Trophoblast cell (in vitro differentiated cells and primary cell): Measurements from ENCODE around the gene CRAT.

Source experiments
- DNase-seq, 2 donors: peaks; one replicate each; pipeline ENCODE4 v3.0.0-alpha.2; 2016
- H2AFZ ChIP-seq: 2 replicates; pipeline ENCODE4 v1.6.1; 2013; ENCODE audit warnings: low read length, moderate library complexity, mild to moderate bottlenecking; ENCODE audit not compliant: insufficient read depth, poor library complexity
- H2AK5ac ChIP-seq: 2 replicates; pipeline ENCODE4 v1.6.1; 2013; ENCODE audit warnings: mild to moderate bottlenecking, low read length
- H2BK120ac ChIP-seq: 2 replicates; pipeline ENCODE4 v1.6.1; 2013; ENCODE audit warnings: low read length, mild to moderate bottlenecking, moderate library complexity; ENCODE audit not compliant: insufficient read depth, poor library complexity
- H2BK12ac ChIP-seq: 2 replicates; pipeline ENCODE4 v1.6.1; 2013; ENCODE audit warnings: mild to moderate bottlenecking, low read length, moderate library complexity
- H2BK5ac ChIP-seq: 2 replicates; pipeline ENCODE4 v1.6.1; 2013; ENCODE audit warnings: low read length, low read depth, moderate library complexity, mild to moderate bottlenecking; ENCODE audit not compliant: poor library complexity
- H3K14ac ChIP-seq: 2 replicates; pipeline ENCODE4 v1.6.1; 2013; ENCODE audit warnings: mild to moderate bottlenecking, low read length
- H3K18ac ChIP-seq: 2 replicates; pipeline ENCODE4 v1.6.1; 2013; ENCODE audit warnings: mild to moderate bottlenecking, low read length
- H3K23ac ChIP-seq: 2 replicates; pipeline ENCODE4 v1.6.1; 2013; ENCODE audit warnings: low read length
- H3K27ac ChIP-seq: 2 replicates; pipeline ENCODE4 v1.5.1; 2013; ENCODE audit warnings: low read depth, mild to moderate bottlenecking, inconsistent platforms, low read length, moderate library complexity
- H3K27me3 ChIP-seq: 2 replicates; pipeline ENCODE4 v1.6.1; 2013; ENCODE audit warnings: inconsistent platforms, mild to moderate bottlenecking, low read length, moderate library complexity; ENCODE audit not compliant: insufficient read depth
- H3K36me3 ChIP-seq, 2 experiments: 1 replicate in 1 of 2; 2 replicates in 1 of 2; pipeline ENCODE4 v1.6.1; 2013; ENCODE audit warnings: low read length in 2 of 2, mild to moderate bottlenecking in 2 of 2, moderate library complexity in 1 of 2; ENCODE audit not compliant: insufficient read depth in 2 of 2, control insufficient read depth in 1 of 2
- H3K4ac ChIP-seq: 2 replicates; pipeline ENCODE4 v1.6.1; 2013; ENCODE audit warnings: low read depth, mild to moderate bottlenecking, low read length, moderate library complexity
- H3K4me1 ChIP-seq, 2 experiments: 1 replicate in 1 of 2; 2 replicates in 1 of 2; pipeline ENCODE4 v1.6.1; 2013; ENCODE audit warnings: low read length in 2 of 2, mild to moderate bottlenecking in 2 of 2, moderate library complexity in 1 of 2; ENCODE audit not compliant: insufficient read depth in 2 of 2, control insufficient read depth in 1 of 2
- H3K4me2 ChIP-seq: 2 replicates; pipeline ENCODE4 v1.6.1; 2013; ENCODE audit warnings: inconsistent platforms, mild to moderate bottlenecking, low read length, moderate library complexity
- H3K4me3 ChIP-seq: 2 replicates; pipeline ENCODE4 v1.5.1; 2013; ENCODE audit warnings: mild to moderate bottlenecking, low read depth, low read length, inconsistent platforms
- H3K79me1 ChIP-seq: one replicate; pipeline ENCODE4 v1.6.1; 2013; ENCODE audit warnings: low read length
- H3K79me2 ChIP-seq: 2 replicates; pipeline ENCODE4 v1.6.1; 2013; ENCODE audit warnings: low read length, mild to moderate bottlenecking; ENCODE audit not compliant: control insufficient read depth, insufficient read depth, poor library complexity
- H3K9ac ChIP-seq: 2 replicates; pipeline ENCODE4 v1.6.1; 2013; ENCODE audit warnings: mild to moderate bottlenecking, low read length
- H3K9me3 ChIP-seq: 2 replicates; pipeline ENCODE4 v1.6.1; 2013; ENCODE audit warnings: low read depth, mild to moderate bottlenecking, control low read depth, inconsistent platforms, low read length; ENCODE audit not compliant: insufficient read depth
- H4K12ac ChIP-seq: 2 replicates; pipeline ENCODE4 v1.6.1; 2013; ENCODE audit warnings: low read depth, mild to moderate bottlenecking, low read length, moderate library complexity
- H4K8ac ChIP-seq: 2 replicates; pipeline ENCODE4 v1.6.1; 2013; ENCODE audit warnings: low read depth, mild to moderate bottlenecking, low read length, moderate library complexity
- H4K91ac ChIP-seq: one replicate; pipeline ENCODE4 v1.6.1; 2013; ENCODE audit warnings: low read depth, mild to moderate bottlenecking, low read length, moderate library complexity
- WGBS: extraction: QIAGEN DNeasy Blood & Tissue Kit; methylation state at CpG from one replicate; pipeline ENCODE4 v1.1.7; 2013; ENCODE audit warnings: missing lambda C conversion rate; ENCODE audit not compliant: insufficient read length, insufficient coverage; ENCODE audit errors: extremely low coverage; 5-methylcytosine and 5-hydroxymethylcytosine counted together

CRAT gene

DNA sequence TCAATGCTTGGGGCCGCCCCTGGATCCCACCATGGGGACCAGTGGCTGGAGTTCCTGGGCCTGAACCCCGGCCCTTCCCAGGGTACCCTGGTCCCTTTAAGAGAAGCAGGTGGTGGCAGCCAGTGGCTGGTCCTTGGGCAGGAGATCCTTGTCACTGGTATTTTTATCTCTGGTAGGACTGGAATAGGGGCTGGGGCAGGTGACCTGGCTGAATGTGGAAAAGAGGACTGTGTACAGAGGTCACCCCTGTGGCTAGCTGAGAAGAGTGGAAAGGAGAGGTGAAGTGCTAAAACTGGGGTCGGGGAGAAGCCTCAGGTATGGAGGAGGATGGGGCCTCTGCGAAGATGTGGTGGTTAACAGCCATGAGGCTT is 7.0 kb downstream of the CRAT start:
- Histone ChIP-seq H3K14ac (no peak overlapping the region), H4K91ac (peak overlapping the region; percentile 84), H2BK5ac (peak overlapping the region; percentile 15), H2BK12ac (peak overlapping the region; percentile 42), H3K4ac (no peak overlapping the region), H3K9me3 (no peaks in the 10 kb centered on the region), H2AK5ac (peak overlapping the region; percentile 32), H3K4me3 (no peak overlapping the region), H3K79me1 (peaks cover 3% of the 10 kb centered on the region), H3K9ac (no peak overlapping the region), H4K8ac (peak overlapping the region; percentile 56), H3K27me3 (no peaks in the 10 kb centered on the region), H3K23ac (no peak overlapping the region), H3K79me2 (no peaks in the 10 kb centered on the region), H3K27ac (no peak overlapping the region), H2AFZ (no peak overlapping the region), H4K12ac (no peak overlapping the region), H3K36me3 (peaks cover 0 to 3% of the 10 kb centered on the region in 2 experiments), H3K18ac (peak overlapping the region; percentile 41), H3K4me2 (no peak overlapping the region), H2BK120ac (peak overlapping the region; percentile 78), H3K4me1 (peaks cover 7% of the 10 kb centered on the region in 2 experiments)
- WGBS = no CpG with 5 or more reads among the region's 4 CpGs
- peak; percentile 38 to 61 for DNase-seq

DNA sequence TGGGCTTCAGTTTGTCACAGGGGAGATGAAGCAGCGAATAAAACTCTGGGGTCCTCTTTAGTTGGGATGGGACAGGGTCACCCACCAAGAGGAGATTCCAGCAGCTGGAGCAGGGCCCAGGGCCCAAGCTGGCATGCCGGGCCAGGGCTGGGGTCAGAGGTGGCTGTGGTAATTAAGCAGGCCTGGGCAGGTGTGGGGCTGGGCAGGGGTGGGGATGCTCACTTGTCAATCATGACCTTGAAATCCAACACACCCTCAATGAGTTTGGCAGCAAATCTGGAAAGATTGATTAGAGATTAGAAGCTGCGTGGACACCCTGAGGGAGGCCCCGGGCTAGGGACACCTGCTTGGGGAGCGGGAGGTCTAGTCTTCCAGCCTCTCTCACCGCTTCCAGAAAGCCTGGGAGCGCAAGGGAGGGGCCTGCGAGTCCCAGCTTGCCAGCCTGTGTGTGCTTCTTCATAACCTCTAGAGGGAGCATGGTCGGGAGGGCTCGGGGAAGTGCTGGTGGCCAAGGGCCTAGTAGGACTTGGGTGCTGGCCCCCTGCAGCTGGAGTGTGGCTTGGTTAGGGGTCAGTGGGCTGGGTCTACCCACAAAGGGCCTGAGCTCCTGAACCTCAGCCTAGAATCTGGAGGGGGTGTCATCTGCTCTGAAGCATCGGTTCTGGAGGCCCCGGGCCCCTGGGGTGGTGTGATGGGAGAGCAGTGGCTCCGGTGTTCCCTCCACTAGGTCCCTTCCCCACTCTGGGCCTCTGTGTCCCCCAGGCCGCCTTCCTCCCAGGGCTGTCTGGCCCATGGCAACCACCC is 7.6 kb downstream of the CRAT start:
- Histone ChIP-seq H2AFZ (no peak overlapping the region), H2BK12ac (peak overlapping the region; percentile 42), H2BK120ac (peak overlapping the region; percentile 78), H3K9ac (no peak overlapping the region), H2BK5ac (peak overlapping the region; percentile 15), H4K8ac (peak overlapping the region; percentile 56), H4K91ac (peak overlapping the region; percentile 71), H3K4me3 (no peak overlapping the region), H3K9me3 (no peaks in the 10 kb centered on the region), H3K18ac (peak overlapping the region; percentile 41), H3K4me2 (no peak overlapping the region), H3K79me2 (no peaks in the 10 kb centered on the region), H2AK5ac (peak overlapping the region; percentile 32), H3K79me1 (peaks cover 3% of the 10 kb centered on the region), H3K14ac (no peak overlapping the region), H3K36me3 (peaks cover under 1 to 3% of the 10 kb centered on the region in 2 experiments), H3K4ac (peak overlapping the region; percentile 13), H3K27me3 (no peaks in the 10 kb centered on the region), H3K23ac (no peak overlapping the region), H3K4me1 (peaks cover 7% of the 10 kb centered on the region in 2 experiments), H4K12ac (peak overlapping the region; percentile 16), H3K27ac (no peak overlapping the region)
- WGBS = no CpG with 5 or more reads among the region's 14 CpGs
- DNase-seq = peak; percentile 41 to 60

DNA sequence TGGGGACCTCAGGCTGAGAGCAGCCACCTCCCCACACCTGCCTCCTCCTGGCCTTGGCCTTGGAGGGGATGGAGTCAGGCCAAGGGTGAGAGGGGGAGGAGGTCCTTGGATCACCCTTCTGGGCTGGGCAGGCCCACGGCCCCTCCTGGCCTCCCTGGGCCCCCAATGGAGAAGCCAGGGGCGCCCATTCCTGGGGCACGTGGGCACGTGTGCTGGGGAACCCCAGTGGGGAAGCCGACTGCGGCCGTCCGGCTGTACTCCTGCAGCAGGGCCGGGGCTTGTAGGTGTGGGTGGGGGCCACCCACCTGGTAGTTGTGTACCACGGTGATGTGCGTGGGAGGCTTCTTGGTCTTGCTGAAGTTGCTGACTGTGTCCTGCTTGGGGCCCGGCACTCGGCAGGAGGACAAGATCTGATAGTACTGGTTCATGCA is 8.5 kb downstream of the CRAT start:
- no peak overlapping the region for H4K12ac ChIP-seq
- no peak for DNase-seq
- no peak overlapping the region for H3K27ac ChIP-seq
- H3K18ac ChIP-seq = no peak overlapping the region
- H2AFZ ChIP-seq = no peak overlapping the region
- peaks cover 7% of the 10 kb centered on the region in 2 experiments for H3K4me1 ChIP-seq
- no peak overlapping the region for H2BK5ac ChIP-seq
- WGBS = no CpG with 5 or more reads among the region's 13 CpGs
- H3K79me1 ChIP-seq = peaks cover 3% of the 10 kb centered on the region
- H3K4me3 ChIP-seq = no peak overlapping the region
- H2BK12ac ChIP-seq = no peak overlapping the region
- H3K4me2 ChIP-seq = no peak overlapping the region
- no peak overlapping the region for H4K8ac ChIP-seq
- peaks cover 0 to 3% of the 10 kb centered on the region in 2 experiments for H3K36me3 ChIP-seq
- H3K79me2 ChIP-seq = no peaks in the 10 kb centered on the region
- no peak overlapping the region for H3K4ac ChIP-seq
- no peak overlapping the region for H3K23ac ChIP-seq
- H2BK120ac ChIP-seq = no peak overlapping the region
- H2AK5ac ChIP-seq = no peak overlapping the region
- H3K27me3 ChIP-seq = no peaks in the 10 kb centered on the region
- H4K91ac ChIP-seq = no peak overlapping the region
- no peak overlapping the region for H3K9ac ChIP-seq
- H3K14ac ChIP-seq = no peak overlapping the region
- no peaks in the 10 kb centered on the region for H3K9me3 ChIP-seq

DNA sequence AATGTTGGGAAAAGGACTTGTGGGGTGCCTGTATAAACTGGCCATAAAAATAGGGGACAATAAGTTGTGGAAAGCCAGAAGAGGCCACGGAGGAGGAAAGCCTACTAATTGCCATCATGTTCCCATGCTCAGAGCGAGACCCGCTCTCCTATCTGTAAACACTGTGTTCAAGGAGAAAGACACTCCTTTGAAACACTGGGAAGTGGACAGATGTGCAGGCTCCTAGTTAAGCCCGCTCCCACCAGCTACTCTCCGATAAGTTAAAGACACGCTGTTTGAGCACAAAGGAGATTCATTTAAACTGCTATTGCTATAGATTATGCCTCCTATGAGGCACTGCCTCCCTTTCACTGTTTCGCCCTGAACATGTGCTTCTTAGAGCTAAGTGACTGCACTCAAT is 9.3 kb downstream of the CRAT start:
- no peak overlapping the region for H4K12ac ChIP-seq
- H4K8ac ChIP-seq = no peak overlapping the region
- no peak overlapping the region for H3K23ac ChIP-seq
- no peak overlapping the region for H2BK12ac ChIP-seq
- no peaks in the 10 kb centered on the region for H3K9me3 ChIP-seq
- peaks cover 0 to 3% of the 10 kb centered on the region in 2 experiments for H3K36me3 ChIP-seq
- no peak for DNase-seq
- H4K91ac ChIP-seq = no peak overlapping the region
- no CpG with 5 or more reads among the region's 7 CpGs for WGBS
- H3K27me3 ChIP-seq = no peaks in the 10 kb centered on the region
- H3K18ac ChIP-seq = no peak overlapping the region
- H3K27ac ChIP-seq = no peak overlapping the region
- H3K4me1 ChIP-seq = peaks cover 7% of the 10 kb centered on the region in 2 experiments
- H3K14ac ChIP-seq = no peak overlapping the region
- H3K79me2 ChIP-seq = no peaks in the 10 kb centered on the region
- no peak overlapping the region for H3K4me2 ChIP-seq
- H2AFZ ChIP-seq = no peak overlapping the region
- H3K4ac ChIP-seq = no peak overlapping the region
- peaks cover 3% of the 10 kb centered on the region for H3K79me1 ChIP-seq
- H2BK5ac ChIP-seq = no peak overlapping the region
- H2AK5ac ChIP-seq = no peak overlapping the region
- no peak overlapping the region for H2BK120ac ChIP-seq
- no peak overlapping the region for H3K9ac ChIP-seq
- no peak overlapping the region for H3K4me3 ChIP-seq
